HEK293T (cell line): Measurements from ENCODE around the gene MDC1.

Source experiments
- CTCF ChIA-PET: fragments of 350-600 bp; formaldehyde crosslinking; extraction: SDS; loops from one replicate; lab custom pipeline; 2021; ENCODE audit warnings: antibody characterized with exemption, inconsistent platforms; lab: Yijun Ruan, JAX
- POLR2A ChIA-PET: fragments of 350-600 bp; formaldehyde crosslinking; extraction: SDS; loops from one replicate; lab custom pipeline; 2020; ENCODE audit warnings: antibody characterized with exemption, inconsistent platforms; lab: Yijun Ruan, JAX
- DNase-seq: peaks from one replicate; pipeline ENCODE4 v3.0.0; 2012; ENCODE audit warnings: mixed read lengths; ENCODE audit errors: extremely low spot score
- ARNT ChIP-seq: fragments of 450-650 bp; IDR thresholded peaks from 2 replicates; pipeline ENCODE4 v1.6.1; 2017; ENCODE audit warnings: mild to moderate bottlenecking
- BHLHE40 ChIP-seq: fragments of 450-650 bp; IDR thresholded peaks from 2 replicates; pipeline ENCODE4 v1.6.1; 2016; ENCODE audit warnings: mild to moderate bottlenecking, moderate library complexity, borderline replicate concordance
- CTBP1 ChIP-seq: fragments of 450-650 bp; IDR thresholded peaks from 2 replicates; pipeline ENCODE4 v1.6.1; 2016; ENCODE audit warnings: borderline replicate concordance
- ELF4 ChIP-seq: fragments of 450-650 bp; IDR thresholded peaks from 2 replicates; pipeline ENCODE4 v1.6.1; 2017; ENCODE audit warnings: antibody characterized with exemption
- FOXA1 ChIP-seq: fragments of 450-650 bp; IDR thresholded peaks from 2 replicates; pipeline ENCODE4 v1.6.1; 2016; ENCODE audit warnings: mild to moderate bottlenecking
- FOXK2 ChIP-seq: fragments of 450-650 bp; IDR thresholded peaks from 2 replicates; pipeline ENCODE4 v1.6.1; 2016; ENCODE audit warnings: mild to moderate bottlenecking
- FOXM1 ChIP-seq: fragments of 450-650 bp; IDR thresholded peaks from 2 replicates; pipeline ENCODE4 v1.6.1; 2017; ENCODE audit warnings: mild to moderate bottlenecking, borderline replicate concordance
- HDGF ChIP-seq: fragments of 450-650 bp; IDR thresholded peaks from 2 replicates; pipeline ENCODE4 v1.6.1; 2017; ENCODE audit warnings: antibody characterized with exemption, borderline replicate concordance
- L3MBTL2 ChIP-seq: fragments of 450-650 bp; conservative IDR thresholded peaks from 2 replicates; pipeline ENCODE4 v1.6.1; 2016; ENCODE audit warnings: mild to moderate bottlenecking
- LEF1 ChIP-seq: fragments of 450-650 bp; IDR thresholded peaks from 2 replicates; pipeline ENCODE4 v1.6.1; 2017; ENCODE audit warnings: mild to moderate bottlenecking, borderline replicate concordance
- NFRKB ChIP-seq: fragments of 450-650 bp; IDR thresholded peaks from 2 replicates; pipeline ENCODE4 v1.6.1; 2016; ENCODE audit warnings: mild to moderate bottlenecking, moderate library complexity
- SP1 ChIP-seq: fragments of 450-650 bp; IDR thresholded peaks from 2 replicates; pipeline ENCODE4 v1.6.1; 2017
- SUZ12 ChIP-seq: fragments of 450-650 bp; IDR thresholded peaks from 2 replicates; pipeline ENCODE4 v1.6.1; 2016; ENCODE audit warnings: mild to moderate bottlenecking
- TARDBP ChIP-seq: fragments of 450-650 bp; IDR thresholded peaks from 2 replicates; pipeline ENCODE4 v1.6.1; 2016
- ZNF384 ChIP-seq: fragments of 450-650 bp; IDR thresholded peaks from 2 replicates; pipeline ENCODE4 v1.6.1; 2016
- TF ChIP-seq, protein P1 (sequence below): fragments of 450-650 bp; IDR thresholded peaks from 2 replicates; pipeline ENCODE4 v1.6.1; 2016

MDC1 gene

DNA sequence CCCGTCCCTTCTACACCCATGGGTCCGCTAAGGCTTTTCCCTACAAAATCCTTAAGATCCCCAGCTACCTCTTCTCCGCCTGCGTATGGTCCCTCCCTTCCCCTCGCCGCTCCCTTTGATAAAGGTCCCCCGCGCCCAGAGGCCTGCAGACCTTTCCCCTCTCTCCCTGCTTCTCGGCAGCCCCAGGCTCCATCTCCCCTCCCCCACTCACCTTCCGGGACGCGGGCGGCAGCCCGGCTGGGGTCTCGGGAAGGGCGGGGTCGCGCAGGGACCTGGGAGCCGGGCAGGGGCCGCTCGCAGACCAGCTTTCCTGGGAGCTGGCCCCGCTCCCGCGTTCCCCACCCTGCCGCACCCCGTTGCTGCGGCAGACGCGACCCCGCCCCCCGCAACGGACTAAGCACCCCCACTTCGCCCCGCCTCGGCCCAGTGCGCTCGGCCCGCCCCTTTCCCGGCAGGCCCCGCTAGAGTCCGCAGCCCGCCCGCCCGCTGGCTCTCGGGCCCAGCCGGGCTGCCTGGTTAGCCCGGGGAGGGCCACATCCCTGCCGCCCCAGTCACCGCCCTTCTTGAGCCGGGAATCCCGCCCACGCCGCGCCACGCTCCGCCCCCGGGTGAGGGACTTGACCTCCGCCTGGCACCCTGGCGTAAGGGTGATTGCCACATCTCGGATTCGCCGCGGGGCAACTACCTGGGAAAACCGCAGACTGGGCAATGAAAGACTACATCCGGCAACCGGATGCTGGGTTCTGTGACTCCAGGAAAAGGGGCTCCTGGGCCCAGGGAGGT, 25.4 kb upstream of the MDC1 start, which contains the start of gene FLOT1:
Gene FLOT1 (minus strand): TSS at position 372 of the 783 bp plus-strand sequence. CDS start 498 bp downstream, outside the sequence.
- ChIA-PET CTCF (no interaction called here), POLR2A (interaction anchor here (0.6 to 2.4 kb wide), 11 partner anchors 10 to 343 kb away, joined by 3 to 8 read pairs (median 4); partner anchors contain the start of genes DHX16, MDC1, MRPS18B and TUBB)
- TF ChIP-seq FOXK2 (no peak), FOXA1 (no peak), FOXM1 (no peak), BHLHE40 (no peak)
- DNase-seq: peak; percentile 84

DNA sequence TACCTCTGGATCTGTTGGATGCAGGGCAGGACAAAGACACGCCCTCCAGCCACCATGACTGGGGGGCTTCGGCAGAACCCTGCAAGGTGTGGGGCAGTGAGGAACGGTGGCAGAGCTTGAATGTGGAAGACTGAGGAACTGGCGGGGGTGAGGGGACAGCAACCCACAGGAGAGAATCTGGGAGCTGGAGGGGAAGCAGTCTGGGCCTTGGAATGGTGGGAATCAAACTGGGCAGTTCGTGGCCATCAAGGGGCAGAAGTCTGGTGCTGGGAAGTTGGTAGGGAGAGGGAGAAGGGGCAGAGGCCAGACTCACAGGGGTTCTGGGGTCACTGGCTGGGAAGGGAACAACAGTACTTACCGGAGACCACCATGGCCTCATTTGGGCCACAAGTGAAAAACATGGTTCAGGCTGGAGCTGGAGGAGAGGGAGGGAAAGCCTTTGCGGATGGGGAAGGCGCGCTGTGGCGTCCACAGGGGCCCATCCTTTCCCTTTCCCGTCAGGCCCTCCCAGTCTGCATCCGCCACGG, 24.8 kb upstream of the MDC1 start:
- ChIA-PET CTCF (no interaction called here), POLR2A (interaction anchor here (0.6 to 1.7 kb wide), 6 partner anchors 10 to 344 kb away, joined by 3 to 6 read pairs (median 4); partner anchors contain the start of gene MDC1)
- TF ChIP-seq FOXM1: no peak
- no peak for TF ChIP-seq HDGF
- no peak for TF ChIP-seq BHLHE40
- TF ChIP-seq, protein P1, sequence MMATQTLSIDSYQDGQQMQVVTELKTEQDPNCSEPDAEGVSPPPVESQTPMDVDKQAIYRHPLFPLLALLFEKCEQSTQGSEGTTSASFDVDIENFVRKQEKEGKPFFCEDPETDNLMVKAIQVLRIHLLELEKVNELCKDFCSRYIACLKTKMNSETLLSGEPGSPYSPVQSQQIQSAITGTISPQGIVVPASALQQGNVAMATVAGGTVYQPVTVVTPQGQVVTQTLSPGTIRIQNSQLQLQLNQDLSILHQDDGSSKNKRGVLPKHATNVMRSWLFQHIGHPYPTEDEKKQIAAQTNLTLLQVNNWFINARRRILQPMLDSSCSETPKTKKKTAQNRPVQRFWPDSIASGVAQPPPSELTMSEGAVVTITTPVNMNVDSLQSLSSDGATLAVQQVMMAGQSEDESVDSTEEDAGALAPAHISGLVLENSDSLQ: no peak
- no peak for TF ChIP-seq ARNT
- no peak for TF ChIP-seq LEF1
- TF ChIP-seq L3MBTL2: no peak
- TF ChIP-seq SP1: no peak
- no peak for TF ChIP-seq CTBP1
- no peak for TF ChIP-seq ELF4
- TF ChIP-seq TARDBP: no peak
- no peak for TF ChIP-seq ZNF384
- no peak for TF ChIP-seq SUZ12
- no peak for TF ChIP-seq FOXK2
- no peak for TF ChIP-seq FOXA1

DNA sequence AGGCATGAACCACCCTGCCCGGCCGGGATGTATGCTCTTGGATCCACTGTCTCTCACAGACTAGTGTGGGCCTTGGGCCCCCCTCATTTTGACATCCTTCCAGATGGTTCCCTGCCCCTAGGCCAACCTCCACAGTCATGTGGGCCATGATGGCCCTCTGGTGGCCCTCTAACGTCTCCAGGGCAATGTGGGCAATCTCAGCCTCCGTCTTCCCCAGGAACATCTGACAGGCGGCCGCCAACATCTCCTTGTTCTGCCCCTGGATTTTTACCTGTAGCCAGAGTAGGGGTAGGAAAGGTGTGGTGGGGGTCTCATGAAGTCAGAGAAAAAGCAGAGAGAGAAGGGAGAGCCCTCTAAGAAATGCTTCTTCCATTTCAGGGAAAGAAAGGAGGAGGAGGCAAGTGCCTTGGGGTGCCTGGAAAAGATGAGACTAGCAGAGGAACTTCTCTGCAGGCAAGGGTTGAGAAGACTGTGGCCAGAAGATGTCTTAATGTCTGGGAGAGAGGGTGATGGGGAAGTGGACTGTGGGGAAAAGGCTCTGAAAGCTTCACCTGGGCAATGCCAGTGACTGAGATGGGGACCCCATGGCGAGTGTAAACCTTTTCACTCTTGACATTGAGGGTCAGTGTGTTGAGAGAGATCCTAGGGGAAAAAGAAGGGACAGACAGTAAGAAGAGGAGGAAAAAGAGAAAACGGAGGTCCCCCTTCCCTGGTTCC, 24.1 kb upstream of the MDC1 start:
- POLR2A ChIA-PET: interaction anchor here (1.0 to 1.7 kb wide), 3 partner anchors 19 to 41 kb away, joined by 4 to 6 read pairs (median 4); partner anchors contain the start of gene MDC1
- no peak for DNase-seq
- TF ChIP-seq LEF1 (no peak), SP1 (no peak), NFRKB (no peak), ZNF384 (no peak)
- TF ChIP-seq, protein P1: no peak
- CTCF ChIA-PET: no interaction called here

More for the DNA sequence above, 24.8 kb upstream of the MDC1 start:
- DNase-seq: no peak

DNA sequence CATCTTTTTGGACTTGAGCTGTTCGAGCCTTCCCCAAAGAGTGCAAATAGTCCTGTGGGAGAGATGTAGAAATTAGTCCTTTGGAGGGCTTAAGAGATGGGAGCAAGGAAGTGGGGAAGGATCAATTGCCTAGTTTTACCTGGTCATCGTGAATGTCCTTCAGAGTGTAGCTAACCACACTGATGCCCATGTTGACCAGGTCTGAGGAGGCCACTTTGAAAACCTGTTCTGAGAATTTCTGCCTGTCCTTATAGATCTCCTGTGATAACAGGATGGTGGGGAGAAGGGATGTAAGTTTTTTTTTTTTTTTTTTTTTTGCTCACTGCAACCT, 23.4 kb upstream of the MDC1 start:
- DNase-seq: no peak
- ChIA-PET CTCF (no interaction called here), POLR2A (interaction anchor here (1.0 to 1.8 kb wide), 2 partner anchors 10 to 20 kb away, joined by 3 to 5 read pairs; partner anchors contain the start of gene TUBB)
- TF ChIP-seq BHLHE40 (no peak), LEF1 (no peak), ELF4 (no peak), L3MBTL2 (no peak), CTBP1 (no peak), TARDBP (no peak), FOXK2 (no peak), SUZ12 (no peak), FOXA1 (no peak)

DNA sequence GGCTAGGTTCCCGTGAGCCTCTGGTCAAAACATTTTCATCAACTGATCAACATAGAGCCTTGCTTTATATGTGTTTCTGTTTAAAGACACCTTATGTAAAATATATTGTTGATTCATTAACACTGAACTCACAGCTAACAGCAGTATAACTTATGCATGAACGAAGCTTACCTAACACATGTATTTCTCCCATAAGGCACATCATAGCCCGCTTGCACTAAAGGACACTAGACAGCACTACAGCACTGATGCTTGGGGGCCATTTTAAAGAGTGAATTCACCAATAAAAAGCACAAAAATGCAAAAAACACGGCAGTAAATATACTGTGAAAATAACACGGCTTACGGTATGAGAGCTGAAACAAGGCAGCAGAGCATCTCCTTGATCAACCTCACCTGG, 21.5 kb upstream of the MDC1 start:
- no peak for DNase-seq
- TF ChIP-seq TARDBP: no peak
- ChIA-PET POLR2A (interaction anchor here (1.8 kb wide), 1 partner anchor 18 kb away, joined by 5 read pairs; the partner anchor contains the start of gene TUBB), CTCF (interaction anchor here (0.9 kb wide), 1 partner anchor 341 kb away, joined by 3 read pairs; no protein-coding TSS in a partner anchor)

DNA sequence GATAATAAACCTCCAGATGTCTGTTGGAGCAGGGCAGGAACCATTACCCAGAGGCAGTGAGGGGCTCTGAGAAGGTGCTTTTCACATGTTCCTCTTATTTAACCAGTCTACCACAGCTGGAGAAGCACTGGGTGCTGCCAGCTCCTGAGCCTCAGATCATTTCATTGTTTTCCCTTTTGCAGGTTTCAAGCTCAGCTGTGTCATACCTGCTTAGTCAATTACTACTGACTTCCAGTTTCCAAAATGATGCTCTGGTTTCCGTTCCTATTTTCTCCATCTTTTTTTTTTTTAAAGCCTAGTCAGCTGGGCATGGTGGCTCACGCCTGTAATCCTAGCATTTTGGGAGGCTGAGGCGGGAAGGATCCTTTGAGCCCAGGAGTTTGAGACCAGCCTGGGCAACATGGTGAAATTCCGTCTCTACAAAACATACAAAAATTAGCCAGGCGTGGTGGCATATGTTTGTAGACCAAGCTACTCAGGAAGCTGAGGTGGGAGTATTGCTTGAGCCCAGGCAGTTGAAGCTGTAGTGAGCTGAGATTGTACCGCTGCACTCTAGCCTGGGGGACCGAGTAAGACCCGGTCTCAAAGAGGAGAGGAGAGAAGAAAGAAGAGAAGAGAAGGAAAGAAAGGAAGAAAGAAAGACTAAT, 18.7 kb upstream of the MDC1 start:
- TF ChIP-seq SP1: no peak
- TF ChIP-seq L3MBTL2: no peak
- TF ChIP-seq ELF4: no peak
- no peak for TF ChIP-seq LEF1
- no peak for TF ChIP-seq CTBP1
- DNase-seq: no peak
- POLR2A ChIA-PET: interaction anchor here (1.5 kb wide), 1 partner anchor 18 kb away, joined by 6 read pairs; the partner anchor contains the start of gene MDC1
- CTCF ChIA-PET: interaction anchor here (1.0 kb wide), 1 partner anchor 13 kb away, joined by 3 read pairs; no protein-coding TSS in a partner anchor
